HG02840 (cell line): Measurements from ENCODE around the gene C22orf31.
"Not testable (repeated sequence)": the region's sequence is repeated elsewhere in the genome, so short reads cannot be mapped to it uniquely, and the experiment has no call there.

Experiments used
- ATAC-seq: cut with Tn5 transposase; IDR thresholded peaks from one replicate; pipeline ENCODE4 v1.9.1; 2021; ENCODE audit warnings: mild to moderate bottlenecking, moderate library complexity, moderate number of reproducible peaks; ENCODE audit not compliant: unreplicated experiment, low FRiP score

The C22orf31 gene

GRCh38 chr22:29061773-29062172 is at the start of gene C22orf31:
Gene C22orf31, minus strand, starts transcription at chr22:29061831. Its CDS starts 39 bp downstream, at chr22:29061792.
- ATAC-seq = no peak

GRCh38 chr22:29110946-29111345 is 49.3 kb upstream of the C22orf31 start:
- ATAC-seq = no peak

GRCh38 chr22:29109822-29110221 is 48.2 kb upstream of the C22orf31 start:
- no peak for ATAC-seq

- no peak for ATAC-seq
Observed at GRCh38 chr22:29108137-29108536, 46.5 kb upstream of the C22orf31 start.

GRCh38 chr22:29106839-29107238 is 45.2 kb upstream of the C22orf31 start:
- ATAC-seq = no peak

GRCh38 chr22:29105468-29105867 is 43.8 kb upstream of the C22orf31 start:
- no peak for ATAC-seq

GRCh38 chr22:29103121-29103520 is 41.5 kb upstream of the C22orf31 start:
- no peak for ATAC-seq

GRCh38 chr22:29102300-29102699 is 40.7 kb upstream of the C22orf31 start:
- ATAC-seq = no peak

- ATAC-seq = no peak
Observed at GRCh38 chr22:29098296-29098695, 36.7 kb upstream of the C22orf31 start.

- no peak for ATAC-seq
Observed at GRCh38 chr22:29096736-29097669, 35.4 kb upstream of the C22orf31 start.

GRCh38 chr22:29095459-29095858 is 33.8 kb upstream of the C22orf31 start:
- no peak for ATAC-seq

- no peak for ATAC-seq
Observed at GRCh38 chr22:29093501-29094300, 32.1 kb upstream of the C22orf31 start.

GRCh38 chr22:29093030-29093429 is 31.4 kb upstream of the C22orf31 start:
- ATAC-seq = no peak

- ATAC-seq = no peak
Observed at GRCh38 chr22:29092243-29092642, 30.6 kb upstream of the C22orf31 start.

- ATAC-seq = no peak
Observed at GRCh38 chr22:29090039-29090438, 28.4 kb upstream of the C22orf31 start.

- ATAC-seq = no peak
Observed at GRCh38 chr22:29089507-29089906, 27.9 kb upstream of the C22orf31 start.

- ATAC-seq = no peak
Observed at GRCh38 chr22:29088809-29089208, 27.2 kb upstream of the C22orf31 start.

GRCh38 chr22:29087012-29087411 is 25.4 kb upstream of the C22orf31 start:
- ATAC-seq = no peak

- ATAC-seq = no peak
Observed at GRCh38 chr22:29083933-29084591, 22.4 kb upstream of the C22orf31 start.

- not testable (repeated sequence) for ATAC-seq
Observed at GRCh38 chr22:29083576-29083932, 21.9 kb upstream of the C22orf31 start.
